ENCODE measurements around the gene P2RX1. TPM values are rescaled to one million over a fixed set of nuclear protein-coding genes. Genes with fewer than 3 reads are reported as not detected.
A peak's percentile ranks its signal among the peaks of the same experiment; 100 is the strongest.

Gene P2RX1
- total RNA-seq, 4 donors from 2014 or later, result 0.82 to 11.2 (median 7.0) TPM

- Histone ChIP-seq H3K36me3 (no peaks in the 10 kb centered on the region), H3K9me3 (no peaks in the 10 kb centered on the region), H3K4me3 (peak overlapping the region in 1 of 4 donors; percentile 73), H3K27ac (peak overlapping the region; percentile 90 to 98 (median 94)), H3K27me3 (no peaks in the 10 kb centered on the region), H3K4me1 (peaks cover 33 to 62% (median 49%) of the 10 kb centered on the region in 4 donors)
- intact Hi-C loops (cut with DNase I; ENCODE audit: low total_unique reads) (no loop called here), in situ Hi-C loops (cut with MboI; ENCODE audit: low pct_ligation_motif_present in 1 of 4, low pct_unique_long_range_greater_than_20kb in 1 of 4, low sequenced_read_pairs in 3 of 4) (no loop called here)
- 37 to 70% methylated on average over 5 to 14 of the region's 14 CpGs for WGBS, 2 donors (ENCODE audit: low coverage in 1 of 2)
- DNase-seq, result peak; percentile 44
- TF ChIP-seq EP300 (IDR thresholded peaks at IDR 0.05; ENCODE audit: low read depth) (no peak), CTCF (IDR thresholded peaks at IDR 0.05) (peak in 1 of 5 experiments; percentile 6), POLR2AphosphoS5 (IDR thresholded peaks at IDR 0.05) (peak in 1 of 3 donors; percentile 22)
These were observed 44.5 kb upstream of the P2RX1 start for GRCh38 chr17:3960764-3961163.

GRCh38 chr17:3959921-3960601, 43.8 kb upstream of the P2RX1 start:
- no peaks in the 10 kb centered on the region for H3K9me3 ChIP-seq
- in situ Hi-C loops (cut with MboI; ENCODE audit: low pct_ligation_motif_present in 1 of 4, low pct_unique_long_range_greater_than_20kb in 1 of 4, low sequenced_read_pairs in 3 of 4), result no loop called here
- intact Hi-C loops (cut with DNase I; ENCODE audit: low total_unique reads), result no loop called here
- no peak overlapping the region for H3K4me3 ChIP-seq
- no peak for TF ChIP-seq POLR2AphosphoS5 (IDR thresholded peaks at IDR 0.05)
- no peak for TF ChIP-seq EP300 (IDR thresholded peaks at IDR 0.05; ENCODE audit: low read depth)
- no peak for TF ChIP-seq POLR2A (IDR thresholded peaks at IDR 0.05)
- no peak for TF ChIP-seq CTCF (IDR thresholded peaks at IDR 0.05)
- WGBS, 2 donors (ENCODE audit: low coverage in 1 of 2), result 87% methylated on average over 14 of the region's 14 CpGs; no CpG with 5 or more reads in 1 of the 2 donors
- H3K27me3 ChIP-seq, result no peaks in the 10 kb centered on the region
- peak overlapping the region; percentile 90 to 98 (median 94) for H3K27ac ChIP-seq
- no peak for DNase-seq
- H3K4me1 ChIP-seq, result peaks cover 27 to 58% (median 47%) of the 10 kb centered on the region in 4 donors
- H3K36me3 ChIP-seq, result no peaks in the 10 kb centered on the region

GRCh38 chr17:3959295-3959899, 43.1 kb upstream of the P2RX1 start:
- TF ChIP-seq EP300 (IDR thresholded peaks at IDR 0.05; ENCODE audit: low read depth) (no peak), POLR2AphosphoS5 (IDR thresholded peaks at IDR 0.05) (peak in 1 of 3 donors; percentile 49)
- WGBS, 2 donors (ENCODE audit: low coverage in 1 of 2), result 14 to 48% methylated on average over 1 to 15 of the region's 15 CpGs
- DNase-seq, result peak; percentile 77
- Histone ChIP-seq H3K27ac (peak overlapping the region; percentile 90 to 98 (median 94)), H3K27me3 (no peaks in the 10 kb centered on the region), H3K36me3 (no peaks in the 10 kb centered on the region), H3K4me3 (no peak overlapping the region), H3K4me1 (peaks cover 26 to 52% (median 42%) of the 10 kb centered on the region in 4 donors), H3K9me3 (no peaks in the 10 kb centered on the region)
- intact Hi-C loops (cut with DNase I; ENCODE audit: low total_unique reads), result no loop called here
- in situ Hi-C loops (cut with MboI; ENCODE audit: low pct_ligation_motif_present in 1 of 4, low pct_unique_long_range_greater_than_20kb in 1 of 4, low sequenced_read_pairs in 3 of 4), result no loop called here

GRCh38 chr17:3957735-3958599, 41.7 kb upstream of the P2RX1 start:
- H3K4me1 ChIP-seq, result peaks cover 26 to 45% (median 34%) of the 10 kb centered on the region in 4 donors
- no peaks in the 10 kb centered on the region for H3K9me3 ChIP-seq
- TF ChIP-seq POLR2A (IDR thresholded peaks at IDR 0.05) (no peak), EP300 (IDR thresholded peaks at IDR 0.05; ENCODE audit: low read depth) (no peak), CTCF (IDR thresholded peaks at IDR 0.05) (no peak), POLR2AphosphoS5 (IDR thresholded peaks at IDR 0.05) (no peak)
- no peak for DNase-seq
- H3K4me3 ChIP-seq, result no peak overlapping the region
- 86 to 88% methylated on average over 9 to 18 of the region's 18 CpGs for WGBS, 2 donors (ENCODE audit: low coverage in 1 of 2)
- H3K27me3 ChIP-seq, result no peaks in the 10 kb centered on the region
- in situ Hi-C loops (cut with MboI; ENCODE audit: low pct_ligation_motif_present in 1 of 4, low pct_unique_long_range_greater_than_20kb in 1 of 4, low sequenced_read_pairs in 3 of 4) (no loop called here), intact Hi-C loops (cut with DNase I; ENCODE audit: low total_unique reads) (no loop called here)
- H3K36me3 ChIP-seq, result no peaks in the 10 kb centered on the region
- peak overlapping the region in 1 of 4 donors; percentile 33 for H3K27ac ChIP-seq
